ENCODE results near the gene WDR7.

WDR7 gene

GRCh38 chr18:56992777-56993176 is 341.6 kb downstream of the WDR7 start:
- H3K4me3 ChIP-seq (ENCODE audit: low read length): no peak overlapping the region
- 100% methylated on average over 1 of the region's 1 CpG for WGBS
- H3K4me1 ChIP-seq (ENCODE audit: insufficient read depth, low read length): peaks cover 5% of the 10 kb centered on the region; the same call in 1 of the 2 replicates
- no peak overlapping the region for H3K9ac ChIP-seq (ENCODE audit: low read depth, low read length)
- H3K27me3 ChIP-seq (ENCODE audit: insufficient read depth, low read length): no peaks in the 10 kb centered on the region
- H3K9me3 ChIP-seq (ENCODE audit: insufficient read depth, low read depth, low read length): no peaks in the 10 kb centered on the region
- H3K36me3 ChIP-seq (ENCODE audit: insufficient read depth, low read length): no peaks in the 10 kb centered on the region
- H3K27ac ChIP-seq (ENCODE audit: low read depth, low read length): no peak overlapping the region

GRCh38 chr18:56995579-56996188 is 344.5 kb downstream of the WDR7 start:
- no peak overlapping the region for H3K4me3 ChIP-seq (ENCODE audit: low read length)
- H3K4me1 ChIP-seq (ENCODE audit: insufficient read depth, low read length): no peaks in the 10 kb centered on the region
- no peaks in the 10 kb centered on the region for H3K27me3 ChIP-seq (ENCODE audit: insufficient read depth, low read length)
- 58% methylated on average over 4 of the region's 4 CpGs for WGBS
- H3K9ac ChIP-seq (ENCODE audit: low read depth, low read length): no peak overlapping the region
- no peaks in the 10 kb centered on the region for H3K9me3 ChIP-seq (ENCODE audit: insufficient read depth, low read depth, low read length)
- H3K27ac ChIP-seq (ENCODE audit: low read depth, low read length): no peak overlapping the region
- no peaks in the 10 kb centered on the region for H3K36me3 ChIP-seq (ENCODE audit: insufficient read depth, low read length)

- Histone ChIP-seq H3K9ac (ENCODE audit: low read depth, low read length) (no peak overlapping the region), H3K27ac (ENCODE audit: low read depth, low read length) (no peak overlapping the region), H3K4me1 (ENCODE audit: insufficient read depth, low read length) (no peaks in the 10 kb centered on the region), H3K27me3 (ENCODE audit: insufficient read depth, low read length) (no peaks in the 10 kb centered on the region), H3K36me3 (ENCODE audit: insufficient read depth, low read length) (no peaks in the 10 kb centered on the region), H3K9me3 (ENCODE audit: insufficient read depth, low read depth, low read length) (no peaks in the 10 kb centered on the region), H3K4me3 (ENCODE audit: low read length) (no peak overlapping the region)
- 86% methylated on average over 2 of the region's 2 CpGs for WGBS
These were observed 346.0 kb downstream of the WDR7 start for GRCh38 chr18:56997200-56997599.

GRCh38 chr18:56999823-57000222 is 348.7 kb downstream of the WDR7 start:
- H3K36me3 ChIP-seq (ENCODE audit: insufficient read depth, low read length): no peaks in the 10 kb centered on the region
- no peak overlapping the region for H3K4me3 ChIP-seq (ENCODE audit: low read length)
- H3K27ac ChIP-seq (ENCODE audit: low read depth, low read length): no peak overlapping the region
- no peaks in the 10 kb centered on the region for H3K4me1 ChIP-seq (ENCODE audit: insufficient read depth, low read length)
- H3K27me3 ChIP-seq (ENCODE audit: insufficient read depth, low read length): no peaks in the 10 kb centered on the region
- H3K9ac ChIP-seq (ENCODE audit: low read depth, low read length): no peak overlapping the region
- WGBS: 91% methylated on average over 3 of the region's 3 CpGs
- no peaks in the 10 kb centered on the region for H3K9me3 ChIP-seq (ENCODE audit: insufficient read depth, low read depth, low read length)

- H3K27me3 ChIP-seq (ENCODE audit: insufficient read depth, low read length): no peaks in the 10 kb centered on the region
- no peaks in the 10 kb centered on the region for H3K9me3 ChIP-seq (ENCODE audit: insufficient read depth, low read depth, low read length)
- no peak overlapping the region for H3K4me3 ChIP-seq (ENCODE audit: low read length)
- no peak overlapping the region for H3K9ac ChIP-seq (ENCODE audit: low read depth, low read length)
- WGBS: 81% methylated on average over 2 of the region's 2 CpGs
- H3K27ac ChIP-seq (ENCODE audit: low read depth, low read length): no peak overlapping the region
- no peaks in the 10 kb centered on the region for H3K36me3 ChIP-seq (ENCODE audit: insufficient read depth, low read length)
- no peaks in the 10 kb centered on the region for H3K4me1 ChIP-seq (ENCODE audit: insufficient read depth, low read length)
These were observed 351.5 kb downstream of the WDR7 start for GRCh38 chr18:57002627-57003026.

DNA sequence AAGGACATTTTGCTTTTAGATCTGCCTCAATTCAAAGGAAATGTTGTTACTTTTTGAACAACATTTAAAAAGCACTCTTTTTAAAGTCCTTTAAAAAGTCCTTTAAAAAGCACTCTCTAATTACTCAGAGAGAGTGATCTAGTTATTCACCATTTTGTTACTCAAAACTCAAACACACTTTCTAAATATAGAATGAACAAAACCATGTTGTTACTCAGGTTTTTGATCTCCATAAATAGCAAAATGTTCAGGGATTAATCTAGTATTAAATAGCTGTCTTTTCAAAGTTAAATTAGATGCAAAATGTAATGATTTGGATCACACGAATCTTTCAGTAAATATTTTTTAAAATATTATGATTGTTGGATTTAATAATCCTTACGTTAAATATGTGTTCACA is 352.2 kb downstream of the WDR7 start:
- Histone ChIP-seq H3K36me3 (ENCODE audit: insufficient read depth, low read length) (no peaks in the 10 kb centered on the region), H3K9me3 (ENCODE audit: insufficient read depth, low read depth, low read length) (no peaks in the 10 kb centered on the region), H3K9ac (ENCODE audit: low read depth, low read length) (no peak overlapping the region), H3K27ac (ENCODE audit: low read depth, low read length) (no peak overlapping the region), H3K27me3 (ENCODE audit: insufficient read depth, low read length) (no peaks in the 10 kb centered on the region), H3K4me1 (ENCODE audit: insufficient read depth, low read length) (0 out of 2 replicates have a peak, but pooled peaks cover 2% of the 10 kb centered on the region), H3K4me3 (ENCODE audit: low read length) (no peak overlapping the region)
- no CpG with 5 or more reads among the region's 2 CpGs for WGBS

- no peak overlapping the region for H3K4me3 ChIP-seq (ENCODE audit: low read length)
- H3K4me1 ChIP-seq (ENCODE audit: insufficient read depth, low read length): 0 out of 2 replicates have a peak, but pooled peaks cover 5% of the 10 kb centered on the region
- no peak overlapping the region for H3K9ac ChIP-seq (ENCODE audit: low read depth, low read length)
- H3K27me3 ChIP-seq (ENCODE audit: insufficient read depth, low read length): no peaks in the 10 kb centered on the region
- H3K36me3 ChIP-seq (ENCODE audit: insufficient read depth, low read length): no peaks in the 10 kb centered on the region
- WGBS: 97% methylated on average over 3 of the region's 5 CpGs
- no peaks in the 10 kb centered on the region for H3K9me3 ChIP-seq (ENCODE audit: insufficient read depth, low read depth, low read length)
- no peak overlapping the region for H3K27ac ChIP-seq (ENCODE audit: low read depth, low read length)
These were observed 353.4 kb downstream of the WDR7 start for GRCh38 chr18:57004366-57005121.

- Histone ChIP-seq H3K4me1 (ENCODE audit: insufficient read depth, low read length) (0 out of 2 replicates have a peak, but pooled peaks cover 5% of the 10 kb centered on the region), H3K27ac (ENCODE audit: low read depth, low read length) (no peak overlapping the region), H3K36me3 (ENCODE audit: insufficient read depth, low read length) (no peaks in the 10 kb centered on the region), H3K27me3 (ENCODE audit: insufficient read depth, low read length) (no peaks in the 10 kb centered on the region), H3K4me3 (ENCODE audit: low read length) (no peak overlapping the region), H3K9ac (ENCODE audit: low read depth, low read length) (no peak overlapping the region), H3K9me3 (ENCODE audit: insufficient read depth, low read depth, low read length) (no peaks in the 10 kb centered on the region)
- 77% methylated on average over 11 of the region's 11 CpGs for WGBS
These were observed 357.0 kb downstream of the WDR7 start for GRCh38 chr18:57008001-57008686.

GRCh38 chr18:57009844-57010243 is 358.7 kb downstream of the WDR7 start:
- Histone ChIP-seq H3K9me3 (ENCODE audit: insufficient read depth, low read depth, low read length) (no peaks in the 10 kb centered on the region), H3K36me3 (ENCODE audit: insufficient read depth, low read length) (no peaks in the 10 kb centered on the region), H3K27ac (ENCODE audit: low read depth, low read length) (no peak overlapping the region), H3K4me3 (ENCODE audit: low read length) (no peak overlapping the region), H3K27me3 (ENCODE audit: insufficient read depth, low read length) (no peaks in the 10 kb centered on the region), H3K4me1 (ENCODE audit: insufficient read depth, low read length) (0 out of 2 replicates have a peak, but pooled peaks cover 5% of the 10 kb centered on the region), H3K9ac (ENCODE audit: low read depth, low read length) (no peak overlapping the region)
- WGBS: 96% methylated on average over 4 of the region's 4 CpGs

DNA sequence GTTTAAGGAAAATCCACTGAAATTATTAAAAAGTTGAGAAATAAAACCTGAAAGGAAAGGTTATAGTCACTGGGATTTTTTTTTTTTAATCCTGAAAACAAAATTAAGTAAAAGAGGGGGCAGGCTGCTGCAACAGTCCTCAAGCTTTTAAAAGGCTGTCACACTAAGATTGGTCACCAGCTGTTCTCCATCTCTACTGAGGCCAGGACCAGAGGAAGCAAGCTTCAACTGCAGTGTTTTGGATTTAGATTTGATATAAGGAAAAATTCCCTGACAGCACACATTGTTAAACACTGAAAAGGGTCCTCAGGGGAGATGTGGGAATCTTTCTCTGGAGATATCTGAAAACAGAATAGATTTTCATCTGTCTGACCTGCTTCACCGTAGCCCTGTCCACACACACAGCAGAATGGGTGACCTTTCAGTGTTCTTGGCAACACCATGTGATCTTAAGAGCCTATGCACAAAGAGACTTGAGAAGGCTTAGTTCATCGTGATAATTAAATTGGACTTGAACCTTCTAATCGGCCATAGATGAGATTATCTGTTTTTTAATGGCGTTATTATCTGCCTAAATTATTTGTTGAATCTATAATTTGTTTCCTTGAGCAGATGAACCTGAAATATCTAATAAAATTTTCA is 363.7 kb downstream of the WDR7 start:
- no peaks in the 10 kb centered on the region for H3K36me3 ChIP-seq (ENCODE audit: insufficient read depth, low read length)
- no peak overlapping the region for H3K4me3 ChIP-seq (ENCODE audit: low read length)
- H3K9me3 ChIP-seq (ENCODE audit: insufficient read depth, low read depth, low read length): no peaks in the 10 kb centered on the region
- WGBS: 80% methylated on average over 4 of the region's 4 CpGs
- H3K27me3 ChIP-seq (ENCODE audit: insufficient read depth, low read length): no peaks in the 10 kb centered on the region
- H3K27ac ChIP-seq (ENCODE audit: low read depth, low read length): no peak overlapping the region
- peaks cover 26% of the 10 kb centered on the region for H3K4me1 ChIP-seq (ENCODE audit: insufficient read depth, low read length)
- H3K9ac ChIP-seq (ENCODE audit: low read depth, low read length): no peak overlapping the region

- H3K9ac ChIP-seq (ENCODE audit: low read depth, low read length): no peak overlapping the region
- 88% methylated on average over 7 of the region's 7 CpGs for WGBS
- no peaks in the 10 kb centered on the region for H3K36me3 ChIP-seq (ENCODE audit: insufficient read depth, low read length)
These were observed 364.3 kb downstream of the WDR7 start for GRCh38 chr18:57015451-57015850.

More at GRCh38 chr18:57015451-57015850, 364.3 kb downstream of the WDR7 start:
- no peaks in the 10 kb centered on the region for H3K9me3 ChIP-seq (ENCODE audit: insufficient read depth, low read depth, low read length)
- H3K27me3 ChIP-seq (ENCODE audit: insufficient read depth, low read length): no peaks in the 10 kb centered on the region
- no peak overlapping the region for H3K4me3 ChIP-seq (ENCODE audit: low read length)
- H3K27ac ChIP-seq (ENCODE audit: low read depth, low read length): no peak overlapping the region
- H3K4me1 ChIP-seq (ENCODE audit: insufficient read depth, low read length): peaks cover 26% of the 10 kb centered on the region

Data from HUES64 (cell line).